A549 (cell line): ENCODE data around the gene DNALI1. TPM values are rescaled to one million over a fixed set of nuclear protein-coding genes. Genes with fewer than 3 reads are reported as not detected.
A peak's percentile ranks its signal among the peaks of the same experiment; 100 is the strongest.

ENCODE experiments used
- ATAC-seq, 2 experiments: fragments of 200-7000 bp in 1 of 2; fragments of >200 bp in 1 of 2; cut with Nextera tagmentation in 1 of 2; cut with Tn5 transposase in 1 of 2; 3 replicates each; pipeline versions ENCODE4 v1.8.0 to v1.9.1; 2018 to 2020; ENCODE audit warnings: mild to moderate bottlenecking in 1 of 2, moderate library complexity in 1 of 2
- CTCF ChIA-PET: fragments of 300-600 bp; sonication (Branson Sonifier 250); formaldehyde crosslinking; extraction: SDS; loops from one replicate; lab custom pipeline; 2021; ENCODE audit warnings: antibody characterized with exemption, inconsistent platforms; lab: Yijun Ruan, JAX
- POLR2A ChIA-PET: fragments of 350-600 bp; formaldehyde crosslinking; extraction: SDS; loops from one replicate; lab custom pipeline; 2021; ENCODE audit warnings: antibody characterized with exemption, inconsistent platforms; lab: Yijun Ruan, JAX
- DNase-seq, 2 experiments: peaks; one replicate each; pipeline versions ENCODE4 v3.0.0 to v3.0.0-alpha.2; 2011 to 2016; ENCODE audit warnings: low read depth in 1 of 2, low spot score in 1 of 2
- FAIRE-seq: peaks from 2 replicates; lab custom pipeline; 2011; peaks lifted over from hg19 to GRCh38; lab: Jason Lieb, UNC
- H3K27ac ChIP-seq, 2 experiments: fragments of >200 bp; sonication (Bioruptor Twin); formaldehyde crosslinking; 3 replicates each; pipeline ENCODE4 v1.5.1; 2016 to 2017
- H3K4me1 ChIP-seq: fragments of >200 bp; sonication (Bioruptor Twin); formaldehyde crosslinking; 3 replicates; pipeline ENCODE4 v1.6.1; 2016
- H3K4me2 ChIP-seq: fragments of >200 bp; sonication (Bioruptor Twin); formaldehyde crosslinking; 3 replicates; pipeline ENCODE4 v1.6.1; 2016
- H3K4me3 ChIP-seq: fragments of >200 bp; sonication (Bioruptor Twin); formaldehyde crosslinking; 3 replicates; pipeline ENCODE4 v1.5.1; 2016
- H3K9me3 ChIP-seq: fragments of >200 bp; sonication (Bioruptor Twin); formaldehyde crosslinking; 3 replicates; pipeline ENCODE4 v1.6.1; 2016
- CHD4 ChIP-seq: fragments of 200-600 bp; sonication (generic); IDR thresholded peaks from 2 replicates; pipeline ENCODE4 v1.6.1; 2016; ENCODE audit warnings: antibody characterized with exemption, mild to moderate bottlenecking, borderline replicate concordance
- EHF ChIP-seq: fragments of 250-450 bp; sonication (Bioruptor Pico); IDR thresholded peaks from 2 replicates; pipeline ENCODE4 v1.5.0; 2020; ENCODE audit warnings: mild to moderate bottlenecking
- ESRRA ChIP-seq: fragments of 150-350 bp; IDR thresholded peaks from 2 replicates; pipeline ENCODE4 v1.6.1; 2014; ENCODE audit warnings: mild to moderate bottlenecking, low read length, borderline replicate concordance
- FOSL2 ChIP-seq, 2 experiments: fragments of 450-650 bp in 1 of 2; fragments of >200 bp in 1 of 2; sonication (Bioruptor Twin) in 1 of 2; formaldehyde crosslinking; IDR thresholded peaks; 2 replicates each; pipeline versions ENCODE4 v1.5.0 to v1.6.1; 2016 to 2020; ENCODE audit warnings: mild to moderate bottlenecking in 1 of 2, moderate library complexity in 1 of 2
- HOXB13 ChIP-seq: fragments of 250-450 bp; sonication (Bioruptor Pico); IDR thresholded peaks from 2 replicates; pipeline ENCODE4 v1.5.0; 2020; ENCODE audit warnings: low read depth, mild to moderate bottlenecking, moderate library complexity
- HOXB5 ChIP-seq: fragments of 250-450 bp; sonication (Bioruptor Pico); IDR thresholded peaks from 2 replicates; pipeline ENCODE4 v1.5.0; 2020; ENCODE audit warnings: mild to moderate bottlenecking, moderate library complexity
- JUN ChIP-seq, 2 experiments: fragments of >200 bp; sonication (Bioruptor Twin); formaldehyde crosslinking; IDR thresholded peaks; 2 replicates in 1 of 2; 3 replicates in 1 of 2; pipeline ENCODE4 v1.6.1; 2016 to 2017
- PHF8 ChIP-seq: fragments of 200-600 bp; sonication (generic); IDR thresholded peaks from 2 replicates; pipeline ENCODE4 v1.6.1; 2016; ENCODE audit warnings: low read depth, mild to moderate bottlenecking, antibody characterized with exemption, moderate library complexity, borderline replicate concordance
- POLR2A ChIP-seq: IDR thresholded peaks from 2 replicates; pipeline ENCODE4 v1.6.1; 2012; ENCODE audit warnings: mild to moderate bottlenecking, low read length
- RAD21 ChIP-seq, 2 experiments: fragments of >200 bp in 1 of 2; sonication (Bioruptor Twin) in 1 of 2; formaldehyde crosslinking in 1 of 2; IDR thresholded peaks in 1 of 2; conservative IDR thresholded peaks in 1 of 2; 2 replicates in 1 of 2; 3 replicates in 1 of 2; pipeline ENCODE4 v1.6.1; 2012 to 2018; ENCODE audit warnings: inconsistent platforms in 1 of 2
- RNF2 ChIP-seq: fragments of 200-600 bp; sonication (generic); IDR thresholded peaks from 2 replicates; pipeline ENCODE4 v1.6.1; 2016; ENCODE audit warnings: low read depth, mild to moderate bottlenecking, antibody characterized with exemption, moderate library complexity, borderline replicate concordance
- SMC3 ChIP-seq: fragments of >200 bp; sonication (Bioruptor Twin); formaldehyde crosslinking; IDR thresholded peaks from 3 replicates; pipeline ENCODE4 v1.6.1; 2018; ENCODE audit warnings: inconsistent platforms
- SREBF2 ChIP-seq: fragments of 450-650 bp; IDR thresholded peaks from 2 replicates; pipeline ENCODE4 v1.6.1; 2014; ENCODE audit warnings: mild to moderate bottlenecking, moderate library complexity
- ZC3H11A ChIP-seq: fragments of 450-650 bp; IDR thresholded peaks from 2 replicates; pipeline ENCODE4 v1.6.1; 2014; ENCODE audit warnings: antibody characterized with exemption, mild to moderate bottlenecking
- ZFP36 ChIP-seq: fragments of 450-650 bp; IDR thresholded peaks from 2 replicates; pipeline ENCODE4 v1.6.1; 2014; ENCODE audit warnings: borderline replicate concordance; ENCODE audit not compliant: partially characterized antibody
- ZNF302 ChIP-seq: fragments of 250-450 bp; sonication (Bioruptor Pico); IDR thresholded peaks from 2 replicates; pipeline ENCODE4 v1.9.0; 2021; ENCODE audit warnings: inconsistent platforms, mild to moderate bottlenecking, moderate library complexity
- ZSCAN20 ChIP-seq: fragments of 250-450 bp; sonication (Bioruptor Pico); IDR thresholded peaks from 2 replicates; pipeline ENCODE4 v1.8.0; 2022; ENCODE audit warnings: mild to moderate bottlenecking, moderate library complexity
- WGBS: methylation state at CpG from one replicate; pipeline ENCODE4 v1.1.6; 2017; ENCODE audit errors: missing lambda C conversion rate; 5-methylcytosine and 5-hydroxymethylcytosine counted together
- polyA plus RNA-seq, 4 experiments: library from polyadenylated mRNA; depleted of rRNA in 3 of 4; stranded (reverse); fragments of >200 nt; fragmentation: RNase III in 1 of 4; extraction: RNeasy Plus Mini Kit Qiagen cat#74134 plus additional on column Dnase treatment in 1 of 4; gene quantifications; 2 replicates in 3 of 4; 3 replicates in 1 of 4; pipeline ENCODE4 v1.2.3, GENCODE V29; 2011 to 2017
- TF ChIP-seq, protein P1 (sequence below): fragments of >200 bp; sonication (Bioruptor Twin); formaldehyde crosslinking; IDR thresholded peaks from 3 replicates; pipeline ENCODE4 v1.5.1; 2016
- TF ChIP-seq, protein P2 (sequence below): IDR thresholded peaks from 2 replicates; pipeline ENCODE4 v1.6.1; 2012; ENCODE audit warnings: low read depth, borderline replicate concordance
- TF ChIP-seq, protein P3 (sequence below): IDR thresholded peaks from 2 replicates; pipeline ENCODE4 v1.6.1; 2012
- TF ChIP-seq, protein P4 (sequence below): IDR thresholded peaks from 2 replicates; pipeline ENCODE4 v1.6.1; 2012
- TF ChIP-seq, protein P5 (sequence below): fragments of 150-350 bp; IDR thresholded peaks from 2 replicates; pipeline ENCODE4 v1.6.1; 2014; ENCODE audit warnings: low read depth, mild to moderate bottlenecking, low read length

The DNALI1 gene
- polyA plus RNA-seq, 2 of the 4 experiments (the other 2 are of a cell fraction): not detected

DNA sequence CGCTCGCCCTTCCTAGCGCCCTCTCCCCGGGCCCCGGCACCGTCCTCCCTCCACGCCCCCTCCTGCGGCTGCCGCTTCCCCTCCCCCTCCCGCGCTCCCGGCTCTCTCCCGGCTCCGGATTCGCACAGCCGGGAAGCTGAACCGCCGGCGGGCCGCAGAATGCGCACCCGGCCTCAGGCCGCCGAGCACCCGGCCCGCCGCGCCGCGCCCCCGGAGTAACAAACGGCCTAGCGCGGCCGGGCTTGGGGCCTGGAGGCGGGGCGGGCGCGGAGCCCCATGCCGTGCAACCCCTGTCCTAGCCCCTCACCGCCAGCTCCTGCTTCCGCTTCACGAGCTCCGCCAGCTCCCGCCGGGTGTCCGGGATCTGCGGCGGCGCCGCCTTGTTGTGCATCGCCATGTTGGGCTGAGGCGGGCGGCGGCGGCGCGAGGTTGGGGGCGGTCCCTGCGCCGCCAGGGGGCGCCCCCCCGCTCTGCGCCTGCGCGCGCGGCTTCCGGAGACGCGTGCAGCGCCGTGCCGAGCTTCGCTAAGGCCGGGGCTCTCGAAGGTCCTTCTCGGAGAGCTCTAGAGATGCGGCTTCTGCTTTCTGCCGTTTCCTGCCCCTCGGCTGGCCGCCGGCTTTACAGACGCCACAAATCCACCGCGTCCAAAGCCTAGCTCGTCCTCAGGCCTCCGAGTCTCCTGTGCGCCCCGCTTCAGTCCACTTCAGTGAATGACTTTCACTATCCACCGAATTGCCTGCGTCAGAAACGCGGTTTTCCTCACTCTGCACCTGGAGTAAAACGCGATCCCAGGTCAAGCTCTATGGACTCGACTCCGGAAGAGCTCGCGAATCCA is 42.2 kb upstream of the DNALI1 start, which contains the start of gene MEAF6:
TSS of gene MEAF6 (minus strand) at position 417 of the 835 bp plus-strand sequence. CDS start at position 397, 20 bp downstream.
- DNase-seq: peak; percentile 63 to 72
- no peaks in the 10 kb centered on the region for H3K9me3 ChIP-seq
- peak within 1 kb of the TSS; percentile 98 to 99 for H3K27ac ChIP-seq
- ATAC-seq: peak; percentile 97 to 98
- WGBS: 4% methylated on average over 12 of the region's 100 CpGs
- POLR2A ChIA-PET: interaction anchor here (0.8 to 1.5 kb wide), 8 partner anchors 15 to 59 kb away, joined by 3 to 8 read pairs (median 4); partner anchors contain the start of genes SNIP1 and ZC3H12A
- peak within 1 kb of the TSS; percentile 100 for H3K4me3 ChIP-seq
- no peak for FAIRE-seq
- H3K4me2 ChIP-seq: peak within 1 kb of the TSS; percentile 88
- TF ChIP-seq RAD21 (conservative IDR thresholded peaks at IDR 0.05 in 1 of 2, IDR thresholded peaks at IDR 0.05 in 1 of 2) (peak in 1 of 2 experiments; percentile 30; a peak in 1 of 5 replicates), JUN (IDR thresholded peaks at IDR 0.05) (peak; percentile 51 to 53; a peak in 3 of 5 replicates), RNF2 (0 out of 2 replicates have a peak, but pooled peaks have one; percentile 49), PHF8 (peak; percentile 72; the same call in 1 of the 2 replicates), ZFP36 (no peak), POLR2A (peak; percentile 78), EHF (CRISPR knock-in tag) (no peak), ZNF302 (no peak), HOXB5 (CRISPR knock-in tag) (0 out of 2 replicates have a peak, but pooled peaks have one; percentile 36), ZC3H11A (no peak), CHD4 (no peak), SREBF2 (no peak), SMC3 (peak; percentile 47; the same call in 2 of the 3 replicates)
- TF ChIP-seq, protein P1, sequence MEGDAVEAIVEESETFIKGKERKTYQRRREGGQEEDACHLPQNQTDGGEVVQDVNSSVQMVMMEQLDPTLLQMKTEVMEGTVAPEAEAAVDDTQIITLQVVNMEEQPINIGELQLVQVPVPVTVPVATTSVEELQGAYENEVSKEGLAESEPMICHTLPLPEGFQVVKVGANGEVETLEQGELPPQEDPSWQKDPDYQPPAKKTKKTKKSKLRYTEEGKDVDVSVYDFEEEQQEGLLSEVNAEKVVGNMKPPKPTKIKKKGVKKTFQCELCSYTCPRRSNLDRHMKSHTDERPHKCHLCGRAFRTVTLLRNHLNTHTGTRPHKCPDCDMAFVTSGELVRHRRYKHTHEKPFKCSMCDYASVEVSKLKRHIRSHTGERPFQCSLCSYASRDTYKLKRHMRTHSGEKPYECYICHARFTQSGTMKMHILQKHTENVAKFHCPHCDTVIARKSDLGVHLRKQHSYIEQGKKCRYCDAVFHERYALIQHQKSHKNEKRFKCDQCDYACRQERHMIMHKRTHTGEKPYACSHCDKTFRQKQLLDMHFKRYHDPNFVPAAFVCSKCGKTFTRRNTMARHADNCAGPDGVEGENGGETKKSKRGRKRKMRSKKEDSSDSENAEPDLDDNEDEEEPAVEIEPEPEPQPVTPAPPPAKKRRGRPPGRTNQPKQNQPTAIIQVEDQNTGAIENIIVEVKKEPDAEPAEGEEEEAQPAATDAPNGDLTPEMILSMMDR: peak; percentile 75
- TF ChIP-seq, protein P2, sequence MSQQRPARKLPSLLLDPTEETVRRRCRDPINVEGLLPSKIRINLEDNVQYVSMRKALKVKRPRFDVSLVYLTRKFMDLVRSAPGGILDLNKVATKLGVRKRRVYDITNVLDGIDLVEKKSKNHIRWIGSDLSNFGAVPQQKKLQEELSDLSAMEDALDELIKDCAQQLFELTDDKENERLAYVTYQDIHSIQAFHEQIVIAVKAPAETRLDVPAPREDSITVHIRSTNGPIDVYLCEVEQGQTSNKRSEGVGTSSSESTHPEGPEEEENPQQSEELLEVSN: peak; percentile 77; the same call in 1 of the 2 replicates
- TF ChIP-seq, protein P3, sequence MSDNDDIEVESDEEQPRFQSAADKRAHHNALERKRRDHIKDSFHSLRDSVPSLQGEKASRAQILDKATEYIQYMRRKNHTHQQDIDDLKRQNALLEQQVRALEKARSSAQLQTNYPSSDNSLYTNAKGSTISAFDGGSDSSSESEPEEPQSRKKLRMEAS: peak; percentile 91
- TF ChIP-seq, all 56 proteins: peak for 10
- H3K4me1 ChIP-seq: peaks cover 6% of the 10 kb centered on the region; the same call in 1 of the 3 replicates
- CTCF ChIA-PET: interaction anchor here (0.6 to 3.9 kb wide), 30 partner anchors 9 to 865 kb away, joined by 3 to 29 read pairs (median 4); partner anchors contain the start of genes SNIP1 and ZC3H12A

DNA sequence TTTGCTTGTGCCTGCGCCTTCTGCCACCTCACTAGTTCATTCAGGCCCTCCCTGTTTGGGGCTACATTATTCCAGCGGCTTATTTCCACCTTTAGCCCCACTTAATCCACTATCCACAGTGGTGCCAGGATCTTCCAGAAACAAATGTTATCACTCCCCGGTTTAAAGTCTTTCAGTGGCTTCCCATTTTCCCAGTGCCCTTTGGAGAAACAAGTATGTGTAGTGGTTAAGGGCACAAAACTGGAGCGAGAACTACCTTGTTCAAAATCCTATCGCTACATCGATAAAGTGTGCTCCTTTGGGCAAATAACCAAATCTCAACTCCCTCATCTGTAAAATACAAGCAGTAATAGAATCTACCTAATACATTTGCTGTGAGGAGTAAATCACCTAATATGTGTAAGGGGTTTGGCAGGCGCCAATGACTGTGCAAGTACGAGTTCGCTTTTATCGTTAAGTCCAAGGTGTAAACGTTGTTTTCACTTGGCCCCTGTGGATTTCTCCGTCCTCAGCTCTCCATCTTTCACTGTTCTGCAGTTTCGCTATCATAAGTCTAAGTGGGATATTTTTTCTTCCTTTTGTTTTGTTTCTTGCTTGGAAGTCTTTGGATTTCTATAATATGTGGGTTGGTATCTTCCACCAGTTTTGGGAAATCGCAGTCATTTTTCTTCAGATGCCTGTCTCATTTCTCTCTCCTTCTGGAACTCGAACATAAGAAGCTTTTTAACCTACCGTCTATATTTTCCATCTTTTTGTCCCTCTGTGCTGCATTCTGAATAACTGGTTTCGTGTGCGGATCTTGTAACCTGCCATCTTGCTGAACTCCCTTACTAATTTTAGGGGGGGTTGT is 41.3 kb upstream of the DNALI1 start:
- Histone ChIP-seq H3K9me3 (no peaks in the 10 kb centered on the region), H3K4me1 (peaks cover 6% of the 10 kb centered on the region; the same call in 1 of the 3 replicates)
- DNase-seq (no peak), ATAC-seq (no peak), FAIRE-seq (no peak)
- no peak for TF ChIP-seq ZSCAN20 (CRISPR knock-in tag)
- TF ChIP-seq SREBF2: no peak
- TF ChIP-seq, protein P4, sequence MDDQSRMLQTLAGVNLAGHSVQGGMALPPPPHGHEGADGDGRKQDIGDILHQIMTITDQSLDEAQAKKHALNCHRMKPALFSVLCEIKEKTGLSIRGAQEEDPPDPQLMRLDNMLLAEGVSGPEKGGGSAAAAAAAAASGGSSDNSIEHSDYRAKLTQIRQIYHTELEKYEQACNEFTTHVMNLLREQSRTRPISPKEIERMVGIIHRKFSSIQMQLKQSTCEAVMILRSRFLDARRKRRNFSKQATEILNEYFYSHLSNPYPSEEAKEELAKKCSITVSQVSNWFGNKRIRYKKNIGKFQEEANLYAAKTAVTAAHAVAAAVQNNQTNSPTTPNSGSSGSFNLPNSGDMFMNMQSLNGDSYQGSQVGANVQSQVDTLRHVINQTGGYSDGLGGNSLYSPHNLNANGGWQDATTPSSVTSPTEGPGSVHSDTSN: no peak
- TF ChIP-seq, protein P5, sequence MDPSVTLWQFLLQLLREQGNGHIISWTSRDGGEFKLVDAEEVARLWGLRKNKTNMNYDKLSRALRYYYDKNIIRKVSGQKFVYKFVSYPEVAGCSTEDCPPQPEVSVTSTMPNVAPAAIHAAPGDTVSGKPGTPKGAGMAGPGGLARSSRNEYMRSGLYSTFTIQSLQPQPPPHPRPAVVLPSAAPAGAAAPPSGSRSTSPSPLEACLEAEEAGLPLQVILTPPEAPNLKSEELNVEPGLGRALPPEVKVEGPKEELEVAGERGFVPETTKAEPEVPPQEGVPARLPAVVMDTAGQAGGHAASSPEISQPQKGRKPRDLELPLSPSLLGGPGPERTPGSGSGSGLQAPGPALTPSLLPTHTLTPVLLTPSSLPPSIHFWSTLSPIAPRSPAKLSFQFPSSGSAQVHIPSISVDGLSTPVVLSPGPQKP: no peak
- no peak for TF ChIP-seq RNF2
- TF ChIP-seq ZC3H11A: no peak
- TF ChIP-seq HOXB13: no peak
- TF ChIP-seq ESRRA: no peak
- no peak for TF ChIP-seq FOSL2 (IDR thresholded peaks at IDR 0.05)
- TF ChIP-seq FOSL2 (CRISPR knock-in tag; IDR thresholded peaks at IDR 0.05): no peak
- TF ChIP-seq, all 56 proteins: peak for 0
- Histone ChIP-seq H3K4me3 (peak overlapping the region; percentile 100), H3K4me2 (peak overlapping the region; percentile 88), H3K27ac (peak overlapping the region; percentile 98 to 99)
- ChIA-PET POLR2A (interaction anchor here (0.6 to 1.5 kb wide), 8 partner anchors 28 to 60 kb away, joined by 3 to 8 read pairs (median 4); partner anchors contain the start of genes SNIP1 and ZC3H12A), CTCF (interaction anchor here (0.7 to 3.9 kb wide), 26 partner anchors 10 to 175 kb away, joined by 3 to 29 read pairs (median 4); partner anchors contain the start of genes SNIP1 and ZC3H12A)
- WGBS: 76% methylated on average over 18 of the region's 18 CpGs
